ENCODE measurements around the gene HES4. TPM values are rescaled to one million over a fixed set of nuclear protein-coding genes. Genes with fewer than 3 reads are reported as not detected.

The HES4 gene
- total and polyA plus RNA-seq, 2 of the 13 experiments (the other 11 are each of a cell fraction or from before 2014, with no cell fraction given) = 8.8 to 10.6 TPM

DNA sequence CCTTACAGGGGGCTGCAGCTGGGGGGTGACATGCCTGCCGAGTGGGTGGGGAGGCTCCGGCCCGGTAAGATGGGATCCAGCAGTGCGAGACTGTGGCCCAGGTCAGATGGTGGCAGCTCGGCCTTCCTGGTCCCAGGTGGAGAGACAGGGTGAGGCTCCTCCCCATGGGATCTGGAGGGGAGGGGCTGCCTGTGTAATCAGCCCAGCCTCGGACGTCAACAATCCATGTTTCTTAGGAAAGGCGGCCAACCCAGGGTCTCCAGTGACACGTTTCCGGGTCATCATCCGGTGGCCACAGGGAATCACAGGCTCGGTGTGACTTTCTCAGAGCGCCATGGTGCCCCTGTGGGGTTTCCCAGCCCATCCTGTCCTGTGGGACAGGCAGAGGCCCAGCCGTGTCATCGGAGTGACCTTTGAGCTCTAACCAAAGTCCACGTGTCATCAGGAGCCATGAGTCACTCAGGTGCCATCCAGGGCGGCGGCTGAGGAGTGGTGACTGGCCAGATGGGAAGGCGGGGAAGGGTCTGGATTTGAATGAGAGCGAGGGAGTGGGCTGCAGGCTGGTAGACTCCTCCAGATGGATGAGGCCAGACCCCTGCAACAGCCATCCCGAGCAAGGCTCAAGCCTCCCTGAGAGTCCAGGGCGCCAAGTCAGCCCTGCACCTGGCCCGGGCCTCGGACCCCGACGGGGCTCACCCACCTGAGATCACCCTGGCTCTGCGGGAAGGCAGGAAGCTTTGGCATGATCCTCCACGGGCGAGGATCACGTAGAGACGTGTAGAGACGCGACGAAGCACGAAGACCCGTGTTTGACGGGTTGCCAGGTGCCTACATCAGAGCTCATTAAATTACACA, 6.6 kb upstream of the HES4 start (continued):
- TF ChIP-seq, protein P1, sequence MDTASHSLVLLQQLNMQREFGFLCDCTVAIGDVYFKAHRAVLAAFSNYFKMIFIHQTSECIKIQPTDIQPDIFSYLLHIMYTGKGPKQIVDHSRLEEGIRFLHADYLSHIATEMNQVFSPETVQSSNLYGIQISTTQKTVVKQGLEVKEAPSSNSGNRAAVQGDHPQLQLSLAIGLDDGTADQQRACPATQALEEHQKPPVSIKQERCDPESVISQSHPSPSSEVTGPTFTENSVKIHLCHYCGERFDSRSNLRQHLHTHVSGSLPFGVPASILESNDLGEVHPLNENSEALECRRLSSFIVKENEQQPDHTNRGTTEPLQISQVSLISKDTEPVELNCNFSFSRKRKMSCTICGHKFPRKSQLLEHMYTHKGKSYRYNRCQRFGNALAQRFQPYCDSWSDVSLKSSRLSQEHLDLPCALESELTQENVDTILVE (CRISPR knock-in tag; IDR thresholded peaks at IDR 0.05) = peak; percentile 98
- TF ChIP-seq GTF2F1 (IDR thresholded peaks at IDR 0.05; ENCODE audit: low read length) (no peak), RAD21 (CRISPR knock-in tag; IDR thresholded peaks at IDR 0.05) (no peak), JUND (CRISPR knock-in tag; IDR thresholded peaks at IDR 0.05) (peak; percentile 99), RFXANK (CRISPR knock-in tag; IDR thresholded peaks at IDR 0.05) (0 out of 2 replicates have a peak, but pooled peaks have one; percentile 43), ZNF572 (CRISPR knock-in tag; IDR thresholded peaks at IDR 0.05) (0 out of 2 replicates have a peak, but pooled peaks have one; percentile 38)

DNA sequence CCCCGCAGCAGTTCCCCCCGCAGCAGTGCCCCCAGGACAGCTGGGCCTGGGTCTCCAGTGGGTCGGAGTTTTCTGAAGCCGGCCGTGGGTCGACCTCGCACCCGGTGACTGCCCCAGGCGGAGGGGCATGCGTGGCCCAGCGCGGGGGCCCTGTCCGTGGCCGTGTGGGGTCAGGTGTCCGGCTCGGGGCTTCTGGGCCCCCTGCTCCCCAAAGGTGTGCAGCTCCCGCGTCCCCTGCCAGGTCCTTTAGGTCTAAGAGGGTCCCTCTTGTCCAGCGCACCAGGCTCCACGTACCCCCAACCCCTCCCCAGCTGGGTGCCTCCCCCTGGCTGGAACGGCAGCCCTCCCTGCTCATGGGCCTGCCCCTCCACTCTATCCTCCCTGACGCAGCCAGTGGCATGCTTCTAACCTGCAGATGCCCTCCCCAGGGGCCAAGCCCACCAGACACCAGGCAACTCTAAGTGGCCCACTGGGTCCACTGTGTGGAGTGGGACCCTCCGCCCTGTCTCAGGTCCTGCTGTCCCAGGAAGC, 5.9 kb upstream of the HES4 start:
- H3K9me3 ChIP-seq (ENCODE audit: low read length) = no peaks in the 10 kb centered on the region
- BruUV-seq (replicated peaks) = TSS peak; percentile 70
- peaks cover 12% of the 10 kb centered on the region for H3K79me2 ChIP-seq (ENCODE audit: insufficient read depth, low read length)
- intact Hi-C loops (cut with micrococcal nuclease; ENCODE audit: unreplicated experiment) (loop anchor here (10.0 kb wide), 1 partner anchor 229 kb away; the partner anchor contains the start of genes B3GALT6 and SDF4), in situ Hi-C loops (cut with HindIII; ENCODE audit: extremely low pct_ligation_motif_present, low pct_unique_long_range_greater_than_20kb) (no loop called here)
- peak overlapping the region; percentile 88 for H3K27ac ChIP-seq (ENCODE audit: extremely low read length, insufficient read depth, low read length)
- ChIA-PET CTCF (ENCODE audit: low intra/inter-chr PET ratio, low total read pairs) (no interaction called here), POLR2A (interaction anchor here (0.7 to 4.1 kb wide), 15 partner anchors 8 to 281 kb away, joined by 3 to 61 read pairs (median 4); partner anchors contain the start of genes AGRN, ISG15 and UBE2J2)
- no peaks in the 10 kb centered on the region for H3K36me3 ChIP-seq (replicated peaks in 1 of 2; ENCODE audit: control insufficient read depth in 1 of 2, insufficient read depth in 2 of 2, low read length in 2 of 2)
- WGBS (ENCODE audit: low lambda C conversion rate) = 7% methylated on average over 3 of the region's 23 CpGs
- DNase-seq (ENCODE audit: low spot score) (no peak), FAIRE-seq (no peak), ATAC-seq (peak; percentile 17)
- no peaks in the 10 kb centered on the region for H4K20me1 ChIP-seq (ENCODE audit: insufficient read depth, low read length)
- peaks cover 54% of the 10 kb centered on the region for H3K4me1 ChIP-seq (ENCODE audit: insufficient read depth, low read length)
- peak overlapping the region; percentile 77 for H3K9ac ChIP-seq (ENCODE audit: insufficient read depth, low read depth, low read length)
- peak overlapping the region; percentile 56 to 77 (median 70) for H3K4me3 ChIP-seq (replicated peaks in 1 of 3; ENCODE audit: insufficient read depth in 1 of 3, low read depth in 2 of 3, low read length in 3 of 3)
- H3K4me2 ChIP-seq (ENCODE audit: low read depth, low read length) = peak overlapping the region; percentile 87
- no peak overlapping the region for H2AFZ ChIP-seq (ENCODE audit: low read length)
- H3K27me3 ChIP-seq (ENCODE audit: control insufficient read depth in 1 of 2, insufficient read depth in 2 of 2, low read length in 2 of 2) = no peaks in the 10 kb centered on the region
- TF ChIP-seq NBN (conservative IDR thresholded peaks at IDR 0.05) (no peak), HDAC1 (CRISPR knock-in tag; IDR thresholded peaks at IDR 0.05) (no peak), FLYWCH1 (CRISPR knock-in tag; IDR thresholded peaks at IDR 0.05) (no peak), NR3C1 (CRISPR knock-in tag; IDR thresholded peaks at IDR 0.05) (no peak), ZNF775 (CRISPR knock-in tag; IDR thresholded peaks at IDR 0.05; ENCODE audit: borderline replicate concordance) (no peak), CHD2 (IDR thresholded peaks at IDR 0.05; ENCODE audit: low read depth, low read length) (no peak)
- TF ChIP-seq, protein P2, sequence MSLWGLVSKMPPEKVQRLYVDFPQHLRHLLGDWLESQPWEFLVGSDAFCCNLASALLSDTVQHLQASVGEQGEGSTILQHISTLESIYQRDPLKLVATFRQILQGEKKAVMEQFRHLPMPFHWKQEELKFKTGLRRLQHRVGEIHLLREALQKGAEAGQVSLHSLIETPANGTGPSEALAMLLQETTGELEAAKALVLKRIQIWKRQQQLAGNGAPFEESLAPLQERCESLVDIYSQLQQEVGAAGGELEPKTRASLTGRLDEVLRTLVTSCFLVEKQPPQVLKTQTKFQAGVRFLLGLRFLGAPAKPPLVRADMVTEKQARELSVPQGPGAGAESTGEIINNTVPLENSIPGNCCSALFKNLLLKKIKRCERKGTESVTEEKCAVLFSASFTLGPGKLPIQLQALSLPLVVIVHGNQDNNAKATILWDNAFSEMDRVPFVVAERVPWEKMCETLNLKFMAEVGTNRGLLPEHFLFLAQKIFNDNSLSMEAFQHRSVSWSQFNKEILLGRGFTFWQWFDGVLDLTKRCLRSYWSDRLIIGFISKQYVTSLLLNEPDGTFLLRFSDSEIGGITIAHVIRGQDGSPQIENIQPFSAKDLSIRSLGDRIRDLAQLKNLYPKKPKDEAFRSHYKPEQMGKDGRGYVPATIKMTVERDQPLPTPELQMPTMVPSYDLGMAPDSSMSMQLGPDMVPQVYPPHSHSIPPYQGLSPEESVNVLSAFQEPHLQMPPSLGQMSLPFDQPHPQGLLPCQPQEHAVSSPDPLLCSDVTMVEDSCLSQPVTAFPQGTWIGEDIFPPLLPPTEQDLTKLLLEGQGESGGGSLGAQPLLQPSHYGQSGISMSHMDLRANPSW (CRISPR knock-in tag; IDR thresholded peaks at IDR 0.05; ENCODE audit: borderline replicate concordance) = no peak
- TF ChIP-seq, protein P3, sequence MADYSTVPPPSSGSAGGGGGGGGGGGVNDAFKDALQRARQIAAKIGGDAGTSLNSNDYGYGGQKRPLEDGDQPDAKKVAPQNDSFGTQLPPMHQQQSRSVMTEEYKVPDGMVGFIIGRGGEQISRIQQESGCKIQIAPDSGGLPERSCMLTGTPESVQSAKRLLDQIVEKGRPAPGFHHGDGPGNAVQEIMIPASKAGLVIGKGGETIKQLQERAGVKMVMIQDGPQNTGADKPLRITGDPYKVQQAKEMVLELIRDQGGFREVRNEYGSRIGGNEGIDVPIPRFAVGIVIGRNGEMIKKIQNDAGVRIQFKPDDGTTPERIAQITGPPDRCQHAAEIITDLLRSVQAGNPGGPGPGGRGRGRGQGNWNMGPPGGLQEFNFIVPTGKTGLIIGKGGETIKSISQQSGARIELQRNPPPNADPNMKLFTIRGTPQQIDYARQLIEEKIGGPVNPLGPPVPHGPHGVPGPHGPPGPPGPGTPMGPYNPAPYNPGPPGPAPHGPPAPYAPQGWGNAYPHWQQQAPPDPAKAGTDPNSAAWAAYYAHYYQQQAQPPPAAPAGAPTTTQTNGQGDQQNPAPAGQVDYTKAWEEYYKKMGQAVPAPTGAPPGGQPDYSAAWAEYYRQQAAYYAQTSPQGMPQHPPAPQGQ (CRISPR knock-in tag; IDR thresholded peaks at IDR 0.05; ENCODE audit: borderline replicate concordance) = no peak
- TF ChIP-seq, protein P4, sequence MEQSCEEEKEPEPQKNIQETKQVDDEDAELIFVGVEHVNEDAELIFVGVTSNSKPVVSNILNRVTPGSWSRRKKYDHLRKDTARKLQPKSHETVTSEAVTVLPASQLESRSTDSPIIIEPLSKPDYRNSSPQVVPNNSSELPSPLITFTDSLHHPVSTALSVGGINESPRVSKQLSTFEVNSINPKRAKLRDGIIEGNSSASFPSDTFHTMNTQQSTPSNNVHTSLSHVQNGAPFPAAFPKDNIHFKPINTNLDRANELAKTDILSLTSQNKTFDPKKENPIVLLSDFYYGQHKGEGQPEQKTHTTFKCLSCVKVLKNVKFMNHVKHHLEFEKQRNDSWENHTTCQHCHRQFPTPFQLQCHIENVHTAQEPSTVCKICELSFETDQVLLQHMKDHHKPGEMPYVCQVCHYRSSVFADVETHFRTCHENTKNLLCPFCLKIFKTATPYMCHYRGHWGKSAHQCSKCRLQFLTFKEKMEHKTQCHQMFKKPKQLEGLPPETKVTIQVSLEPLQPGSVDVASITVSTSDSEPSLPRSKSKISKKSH (CRISPR knock-in tag; IDR thresholded peaks at IDR 0.05; ENCODE audit: borderline replicate concordance) = no peak

Data from HepG2 (cell line).